ENCODE data around the gene TRNT1.

Gene TRNT1

GRCh38 chr3:3126477-3127431 lies at the start of gene TRNT1:
Gene TRNT1 (plus strand): TSS chr3:3126940. CDS start chr3:3129041, 2,101 bp downstream.
- H3K9me3 ChIP-seq (ENCODE audit: control insufficient read depth in 2 of 2, low read length in 2 of 2), result no peaks in the 10 kb centered on the region
- peaks cover 5 to 12% of the 10 kb centered on the region in 2 donors for H3K4me1 ChIP-seq (ENCODE audit: control insufficient read depth in 2 of 2, insufficient read depth in 2 of 2, low read length in 2 of 2)
- H3K9ac ChIP-seq (ENCODE audit: low read depth in 1 of 2, low read length in 2 of 2), result peak within 1 kb of the TSS; percentile 90 to 96
- H3K27me3 ChIP-seq (ENCODE audit: control insufficient read depth in 2 of 2, insufficient read depth in 2 of 2, low read length in 2 of 2), result no peaks in the 10 kb centered on the region
- peaks cover 5 to 17% of the 10 kb centered on the region in 2 donors for H3K36me3 ChIP-seq (ENCODE audit: control insufficient read depth in 2 of 2, insufficient read depth in 2 of 2, low read length in 2 of 2)
- H3K27ac ChIP-seq (ENCODE audit: low read depth in 2 of 2, low read length in 2 of 2), result peak within 1 kb of the TSS; percentile 87 to 94
- peak within 1 kb of the TSS; percentile 94 to 96 for H3K4me3 ChIP-seq (ENCODE audit: low read length in 2 of 2)

- Histone ChIP-seq H3K9me3 (ENCODE audit: control insufficient read depth in 2 of 2, low read length in 2 of 2) (no peaks in the 10 kb centered on the region), H3K36me3 (ENCODE audit: control insufficient read depth in 2 of 2, insufficient read depth in 2 of 2, low read length in 2 of 2) (no peaks in the 10 kb centered on the region), H3K27me3 (ENCODE audit: control insufficient read depth in 2 of 2, insufficient read depth in 2 of 2, low read length in 2 of 2) (no peaks in the 10 kb centered on the region), H3K4me3 (ENCODE audit: low read length in 2 of 2) (no peak overlapping the region), H3K4me1 (ENCODE audit: control insufficient read depth in 2 of 2, insufficient read depth in 2 of 2, low read length in 2 of 2) (no peaks in the 10 kb centered on the region), H3K9ac (ENCODE audit: low read depth in 1 of 2, low read length in 2 of 2) (no peak overlapping the region), H3K27ac (ENCODE audit: low read depth in 2 of 2, low read length in 2 of 2) (no peak overlapping the region)
Measured at GRCh38 chr3:3080309-3080708, 46.4 kb upstream of the TRNT1 start.

- Histone ChIP-seq H3K27me3 (ENCODE audit: control insufficient read depth in 2 of 2, insufficient read depth in 2 of 2, low read length in 2 of 2) (no peaks in the 10 kb centered on the region), H3K4me3 (ENCODE audit: low read length in 2 of 2) (no peak overlapping the region), H3K27ac (ENCODE audit: low read depth in 2 of 2, low read length in 2 of 2) (no peak overlapping the region), H3K9me3 (ENCODE audit: control insufficient read depth in 2 of 2, low read length in 2 of 2) (no peaks in the 10 kb centered on the region), H3K36me3 (ENCODE audit: control insufficient read depth in 2 of 2, insufficient read depth in 2 of 2, low read length in 2 of 2) (no peaks in the 10 kb centered on the region), H3K4me1 (ENCODE audit: control insufficient read depth in 2 of 2, insufficient read depth in 2 of 2, low read length in 2 of 2) (no peaks in the 10 kb centered on the region), H3K9ac (ENCODE audit: low read depth in 1 of 2, low read length in 2 of 2) (no peak overlapping the region)
Measured at GRCh38 chr3:3081381-3082233, 45.1 kb upstream of the TRNT1 start.

- no peak overlapping the region for H3K27ac ChIP-seq (ENCODE audit: low read depth in 2 of 2, low read length in 2 of 2)
- H3K36me3 ChIP-seq (ENCODE audit: control insufficient read depth in 2 of 2, insufficient read depth in 2 of 2, low read length in 2 of 2), result no peaks in the 10 kb centered on the region
- H3K4me3 ChIP-seq (ENCODE audit: low read length in 2 of 2), result no peak overlapping the region
- H3K9me3 ChIP-seq (ENCODE audit: control insufficient read depth in 2 of 2, low read length in 2 of 2), result no peaks in the 10 kb centered on the region
- H3K4me1 ChIP-seq (ENCODE audit: control insufficient read depth in 2 of 2, insufficient read depth in 2 of 2, low read length in 2 of 2), result no peaks in the 10 kb centered on the region
- no peak overlapping the region for H3K9ac ChIP-seq (ENCODE audit: low read depth in 1 of 2, low read length in 2 of 2)
- H3K27me3 ChIP-seq (ENCODE audit: control insufficient read depth in 2 of 2, insufficient read depth in 2 of 2, low read length in 2 of 2), result no peaks in the 10 kb centered on the region
Measured at GRCh38 chr3:3082234-3082924, 44.4 kb upstream of the TRNT1 start.

GRCh38 chr3:3084890-3085289 lies 41.9 kb upstream of the TRNT1 start:
- H3K36me3 ChIP-seq (ENCODE audit: control insufficient read depth in 2 of 2, insufficient read depth in 2 of 2, low read length in 2 of 2), result no peaks in the 10 kb centered on the region
- H3K9me3 ChIP-seq (ENCODE audit: control insufficient read depth in 2 of 2, low read length in 2 of 2), result no peaks in the 10 kb centered on the region
- H3K27me3 ChIP-seq (ENCODE audit: control insufficient read depth in 2 of 2, insufficient read depth in 2 of 2, low read length in 2 of 2), result no peaks in the 10 kb centered on the region
- no peak overlapping the region for H3K9ac ChIP-seq (ENCODE audit: low read depth in 1 of 2, low read length in 2 of 2)
- no peaks in the 10 kb centered on the region for H3K4me1 ChIP-seq (ENCODE audit: control insufficient read depth in 2 of 2, insufficient read depth in 2 of 2, low read length in 2 of 2)
- H3K27ac ChIP-seq (ENCODE audit: low read depth in 2 of 2, low read length in 2 of 2), result no peak overlapping the region
- no peak overlapping the region for H3K4me3 ChIP-seq (ENCODE audit: low read length in 2 of 2)

GRCh38 chr3:3085782-3086181 lies 41.0 kb upstream of the TRNT1 start:
- Histone ChIP-seq H3K4me3 (ENCODE audit: low read length in 2 of 2) (no peak overlapping the region), H3K27me3 (ENCODE audit: control insufficient read depth in 2 of 2, insufficient read depth in 2 of 2, low read length in 2 of 2) (no peaks in the 10 kb centered on the region), H3K9me3 (ENCODE audit: control insufficient read depth in 2 of 2, low read length in 2 of 2) (no peaks in the 10 kb centered on the region), H3K27ac (ENCODE audit: low read depth in 2 of 2, low read length in 2 of 2) (no peak overlapping the region), H3K36me3 (ENCODE audit: control insufficient read depth in 2 of 2, insufficient read depth in 2 of 2, low read length in 2 of 2) (no peaks in the 10 kb centered on the region), H3K4me1 (ENCODE audit: control insufficient read depth in 2 of 2, insufficient read depth in 2 of 2, low read length in 2 of 2) (no peaks in the 10 kb centered on the region), H3K9ac (ENCODE audit: low read depth in 1 of 2, low read length in 2 of 2) (no peak overlapping the region)

GRCh38 chr3:3086239-3086638 lies 40.5 kb upstream of the TRNT1 start:
- Histone ChIP-seq H3K9me3 (ENCODE audit: control insufficient read depth in 2 of 2, low read length in 2 of 2) (no peaks in the 10 kb centered on the region), H3K36me3 (ENCODE audit: control insufficient read depth in 2 of 2, insufficient read depth in 2 of 2, low read length in 2 of 2) (no peaks in the 10 kb centered on the region), H3K27me3 (ENCODE audit: control insufficient read depth in 2 of 2, insufficient read depth in 2 of 2, low read length in 2 of 2) (no peaks in the 10 kb centered on the region), H3K4me3 (ENCODE audit: low read length in 2 of 2) (no peak overlapping the region), H3K4me1 (ENCODE audit: control insufficient read depth in 2 of 2, insufficient read depth in 2 of 2, low read length in 2 of 2) (no peaks in the 10 kb centered on the region), H3K9ac (ENCODE audit: low read depth in 1 of 2, low read length in 2 of 2) (no peak overlapping the region), H3K27ac (ENCODE audit: low read depth in 2 of 2, low read length in 2 of 2) (no peak overlapping the region)

GRCh38 chr3:3087279-3087678 lies 39.5 kb upstream of the TRNT1 start:
- Histone ChIP-seq H3K9me3 (ENCODE audit: control insufficient read depth in 2 of 2, low read length in 2 of 2) (no peaks in the 10 kb centered on the region), H3K36me3 (ENCODE audit: control insufficient read depth in 2 of 2, insufficient read depth in 2 of 2, low read length in 2 of 2) (no peaks in the 10 kb centered on the region), H3K9ac (ENCODE audit: low read depth in 1 of 2, low read length in 2 of 2) (no peak overlapping the region), H3K4me3 (ENCODE audit: low read length in 2 of 2) (no peak overlapping the region), H3K4me1 (ENCODE audit: control insufficient read depth in 2 of 2, insufficient read depth in 2 of 2, low read length in 2 of 2) (no peaks in the 10 kb centered on the region), H3K27me3 (ENCODE audit: control insufficient read depth in 2 of 2, insufficient read depth in 2 of 2, low read length in 2 of 2) (no peaks in the 10 kb centered on the region), H3K27ac (ENCODE audit: low read depth in 2 of 2, low read length in 2 of 2) (no peak overlapping the region)

GRCh38 chr3:3087716-3088465 lies 38.8 kb upstream of the TRNT1 start:
- H3K27ac ChIP-seq (ENCODE audit: low read depth in 2 of 2, low read length in 2 of 2), result no peak overlapping the region
- no peak overlapping the region for H3K9ac ChIP-seq (ENCODE audit: low read depth in 1 of 2, low read length in 2 of 2)
- no peak overlapping the region for H3K4me3 ChIP-seq (ENCODE audit: low read length in 2 of 2)
- no peaks in the 10 kb centered on the region for H3K4me1 ChIP-seq (ENCODE audit: control insufficient read depth in 2 of 2, insufficient read depth in 2 of 2, low read length in 2 of 2)
- no peaks in the 10 kb centered on the region for H3K27me3 ChIP-seq (ENCODE audit: control insufficient read depth in 2 of 2, insufficient read depth in 2 of 2, low read length in 2 of 2)
- H3K36me3 ChIP-seq (ENCODE audit: control insufficient read depth in 2 of 2, insufficient read depth in 2 of 2, low read length in 2 of 2), result no peaks in the 10 kb centered on the region
- no peaks in the 10 kb centered on the region for H3K9me3 ChIP-seq (ENCODE audit: control insufficient read depth in 2 of 2, low read length in 2 of 2)
